Breast epithelium (tissue), 4 donors: Measurements from ENCODE around the gene ATP9B. TPM values are rescaled to one million over a fixed set of nuclear protein-coding genes. Genes with fewer than 3 reads are reported as not detected.
"Not testable (repeated sequence)": the region's sequence is repeated elsewhere in the genome, so short reads cannot be mapped to it uniquely, and the experiment has no call there.

Experiments
- DNase-seq, 2 donors: peaks; one replicate each; pipeline ENCODE4 v3.0.0-alpha.2; 2019; ENCODE audit warnings: low spot score in 2 of 2
- H3K27ac ChIP-seq, 2 donors: fragments of 200-600 bp; sonication (generic) in 1 of 2; one replicate each; pipeline ENCODE4 v1.5.1; 2016 to 2019; ENCODE audit warnings: mild to moderate bottlenecking in 1 of 2
- H3K27me3 ChIP-seq, 2 donors: fragments of 200-600 bp; sonication (generic) in 1 of 2; one replicate each; pipeline versions ENCODE4 v1.5.1 to v1.6.0; 2017 to 2019; ENCODE audit warnings: control low read depth in 1 of 2, mild to moderate bottlenecking in 1 of 2
- H3K36me3 ChIP-seq: fragments of 200-600 bp; one replicate; pipeline ENCODE4 v1.5.1; 2019
- H3K4me1 ChIP-seq, 2 donors: fragments of 200-600 bp; sonication (generic); one replicate each; pipeline ENCODE4 v1.5.1; 2016 to 2019; ENCODE audit warnings: control low read depth in 1 of 2
- H3K4me3 ChIP-seq, 3 donors: fragments of 200-600 bp; sonication (generic); 1 replicate in 2 of 3; 2 replicates in 1 of 3; pipeline ENCODE4 v1.5.1; 2016 to 2019; ENCODE audit warnings: mild to moderate bottlenecking in 3 of 3, moderate library complexity in 2 of 3
- H3K9me3 ChIP-seq, 2 donors: fragments of 200-600 bp; sonication (generic) in 1 of 2; one replicate each; pipeline ENCODE4 v1.5.1; 2016 to 2019; ENCODE audit warnings: control low read depth in 1 of 2
- POLR2A ChIP-seq: fragments of 450-650 bp; IDR thresholded peaks from one replicate; pipeline ENCODE4 v1.6.1; 2016; ENCODE audit warnings: antibody characterized with exemption, mild to moderate bottlenecking, moderate library complexity
- POLR2AphosphoS5 ChIP-seq, 3 donors: sonication (generic); formaldehyde crosslinking; IDR thresholded peaks; one replicate each; pipeline ENCODE4 v1.6.1; 2017; ENCODE audit warnings: antibody characterized with exemption in 3 of 3
- intact Hi-C: fragments of 100-400 bp; cut with DNase I; formaldehyde crosslinking; loops from one replicate; pipeline ENCODE4 v1.15.1; 2023; ENCODE audit warnings: low total_unique reads
- total RNA-seq, 3 donors: library from RNA; depleted of rRNA; stranded (reverse); fragments of >200 nt; gene quantifications; one replicate each; pipeline ENCODE4 v1.1.0, GENCODE V29; 2016
- TF ChIP-seq, protein P1 (sequence below), 3 donors: fragments of 450-650 bp; IDR thresholded peaks; one replicate each; pipeline ENCODE4 v1.5.1; 2016 to 2017; ENCODE audit warnings: antibody characterized with exemption in 3 of 3, mild to moderate bottlenecking in 3 of 3, moderate library complexity in 3 of 3

ATP9B gene
- total RNA-seq, 3 donors from 2014 or later, result 42.1 to 55.9 (median 54.4) TPM

GRCh38 chr18:79258447-79258846, 189.3 kb downstream of the ATP9B start:
- intact Hi-C loops, result no loop called here
- no peaks in the 10 kb centered on the region for H3K27me3 ChIP-seq
- no peaks in the 10 kb centered on the region for H3K36me3 ChIP-seq
- TF ChIP-seq POLR2AphosphoS5 (IDR thresholded peaks at IDR 0.05) (no peak), POLR2A (no peak)
- TF ChIP-seq, protein P1, sequence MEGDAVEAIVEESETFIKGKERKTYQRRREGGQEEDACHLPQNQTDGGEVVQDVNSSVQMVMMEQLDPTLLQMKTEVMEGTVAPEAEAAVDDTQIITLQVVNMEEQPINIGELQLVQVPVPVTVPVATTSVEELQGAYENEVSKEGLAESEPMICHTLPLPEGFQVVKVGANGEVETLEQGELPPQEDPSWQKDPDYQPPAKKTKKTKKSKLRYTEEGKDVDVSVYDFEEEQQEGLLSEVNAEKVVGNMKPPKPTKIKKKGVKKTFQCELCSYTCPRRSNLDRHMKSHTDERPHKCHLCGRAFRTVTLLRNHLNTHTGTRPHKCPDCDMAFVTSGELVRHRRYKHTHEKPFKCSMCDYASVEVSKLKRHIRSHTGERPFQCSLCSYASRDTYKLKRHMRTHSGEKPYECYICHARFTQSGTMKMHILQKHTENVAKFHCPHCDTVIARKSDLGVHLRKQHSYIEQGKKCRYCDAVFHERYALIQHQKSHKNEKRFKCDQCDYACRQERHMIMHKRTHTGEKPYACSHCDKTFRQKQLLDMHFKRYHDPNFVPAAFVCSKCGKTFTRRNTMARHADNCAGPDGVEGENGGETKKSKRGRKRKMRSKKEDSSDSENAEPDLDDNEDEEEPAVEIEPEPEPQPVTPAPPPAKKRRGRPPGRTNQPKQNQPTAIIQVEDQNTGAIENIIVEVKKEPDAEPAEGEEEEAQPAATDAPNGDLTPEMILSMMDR (IDR thresholded peaks at IDR 0.05), result no peak
- no peak overlapping the region for H3K4me3 ChIP-seq
- H3K27ac ChIP-seq, result no peak overlapping the region
- no peak for DNase-seq
- H3K9me3 ChIP-seq, result no peaks in the 10 kb centered on the region
- H3K4me1 ChIP-seq, result no peaks in the 10 kb centered on the region

DNA sequence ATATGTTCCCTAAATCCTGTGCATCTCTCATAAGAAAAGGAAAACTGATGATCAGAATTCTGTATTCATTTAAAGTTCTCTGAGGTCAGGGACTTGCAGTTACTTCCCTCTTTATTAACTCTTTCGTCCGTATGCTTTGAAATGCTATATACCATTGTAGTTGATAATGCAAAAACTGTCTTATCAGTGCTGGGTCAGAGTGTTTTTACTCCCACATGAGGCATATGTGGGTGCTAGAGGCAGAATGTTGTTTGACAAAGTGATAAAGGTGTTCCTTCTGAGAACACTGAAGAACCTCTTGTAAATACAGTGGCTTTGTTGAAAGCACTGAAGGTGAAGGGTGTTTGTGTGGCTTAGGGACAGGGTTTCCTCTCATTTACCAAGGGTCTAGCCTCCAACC, 190.0 kb downstream of the ATP9B start:
- TF ChIP-seq, protein P1 (IDR thresholded peaks at IDR 0.05), result no peak
- no peak for TF ChIP-seq POLR2AphosphoS5 (IDR thresholded peaks at IDR 0.05)
- no peak for TF ChIP-seq POLR2A
- intact Hi-C loops, result no loop called here

GRCh38 chr18:79260023-79260422, 190.8 kb downstream of the ATP9B start:
- Histone ChIP-seq H3K27me3 (no peaks in the 10 kb centered on the region), H3K27ac (no peak overlapping the region), H3K36me3 (no peaks in the 10 kb centered on the region), H3K9me3 (peaks cover under 1 to 4% of the 10 kb centered on the region in 2 donors), H3K4me3 (no peak overlapping the region), H3K4me1 (no peaks in the 10 kb centered on the region)
- intact Hi-C loops, result no loop called here
- no peak for DNase-seq
- TF ChIP-seq POLR2A (no peak), POLR2AphosphoS5 (IDR thresholded peaks at IDR 0.05) (no peak)
- TF ChIP-seq, protein P1 (IDR thresholded peaks at IDR 0.05), result no peak

More for the DNA sequence above, 190.0 kb downstream of the ATP9B start:
- Histone ChIP-seq H3K4me3 (no peak overlapping the region), H3K4me1 (no peaks in the 10 kb centered on the region), H3K27me3 (no peaks in the 10 kb centered on the region), H3K9me3 (no peaks in the 10 kb centered on the region), H3K27ac (no peak overlapping the region), H3K36me3 (no peaks in the 10 kb centered on the region)
- DNase-seq, result no peak

- Histone ChIP-seq H3K27me3 (no peaks in the 10 kb centered on the region), H3K27ac (no peak overlapping the region), H3K9me3 (peaks cover 5 to 8% of the 10 kb centered on the region in 2 donors), H3K4me1 (no peaks in the 10 kb centered on the region), H3K4me3 (no peak overlapping the region), H3K36me3 (no peaks in the 10 kb centered on the region)
- DNase-seq, result no peak
- intact Hi-C loops, result no loop called here
- TF ChIP-seq, protein P1 (IDR thresholded peaks at IDR 0.05), result no peak
- TF ChIP-seq POLR2AphosphoS5 (IDR thresholded peaks at IDR 0.05) (no peak), POLR2A (no peak)
These were observed 191.3 kb downstream of the ATP9B start for GRCh38 chr18:79260510-79260909.

DNA sequence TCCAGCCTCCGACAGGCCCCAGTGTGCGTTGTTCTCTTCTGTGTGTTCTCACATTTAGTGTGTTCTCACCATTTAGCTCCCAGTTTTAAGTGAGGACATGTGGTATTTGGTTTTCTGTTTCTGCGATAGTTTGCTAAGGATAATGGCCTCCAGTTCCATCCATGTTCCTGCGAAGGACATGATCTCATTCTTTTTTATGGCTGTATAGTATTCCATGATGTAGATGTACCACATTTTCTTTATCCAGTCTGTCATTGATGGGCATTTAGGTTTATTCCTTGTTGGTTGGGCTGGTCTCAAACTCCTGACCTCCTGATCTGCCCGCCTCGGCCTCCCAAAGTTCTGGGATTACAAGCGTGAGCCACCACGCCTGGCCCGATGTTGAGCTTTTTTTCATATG, 195.9 kb downstream of the ATP9B start:
- H3K27me3 ChIP-seq, H3K9me3 ChIP-seq, DNase-seq, H3K4me1 ChIP-seq, intact Hi-C loops, H3K36me3 ChIP-seq, H3K4me3 ChIP-seq, H3K27ac ChIP-seq: not testable (repeated sequence)

GRCh38 chr18:79271812-79272211, 202.6 kb downstream of the ATP9B start:
- H3K4me3 ChIP-seq, H3K27me3 ChIP-seq, H3K4me1 ChIP-seq, H3K9me3 ChIP-seq, H3K36me3 ChIP-seq, H3K27ac ChIP-seq, DNase-seq: not testable (repeated sequence)
- intact Hi-C loops, result loop anchor here (10.0 kb wide), 1 partner anchor 1057 kb away; no protein-coding TSS in a partner anchor
